Fibroblast of mammary gland (primary cell): Measurements from ENCODE around the gene ITK.

Experiments used
- DNase-seq: peaks from one replicate; pipeline ENCODE4 v3.0.0-alpha.2; 2010; ENCODE audit warnings: low read depth
- H3K4me3 ChIP-seq: 2 replicates; pipeline ENCODE4 v1.5.1; 2011; ENCODE audit warnings: low read depth, mild to moderate bottlenecking, low read length, moderate library complexity; ENCODE audit not compliant: control insufficient read depth
- CTCF ChIP-seq: conservative IDR thresholded peaks from 2 replicates; pipeline ENCODE4 v1.5.1; 2011; ENCODE audit warnings: low read depth, low read length, inconsistent platforms; ENCODE audit not compliant: control insufficient read depth, insufficient read depth

ITK gene

GRCh38 chr5:157267761-157268480 lies 87.3 kb downstream of the ITK start:
- no peak for TF ChIP-seq CTCF
- H3K4me3 ChIP-seq: no peak overlapping the region
- DNase-seq: no peak

- DNase-seq: no peak
- no peak overlapping the region for H3K4me3 ChIP-seq
- TF ChIP-seq CTCF: no peak
Observed at GRCh38 chr5:157269165-157269671, 88.6 kb downstream of the ITK start.

- no peak for DNase-seq
- H3K4me3 ChIP-seq: no peak overlapping the region
- TF ChIP-seq CTCF: no peak
Observed at GRCh38 chr5:157269761-157270272, 89.2 kb downstream of the ITK start.

GRCh38 chr5:157270771-157271170 lies 90.1 kb downstream of the ITK start:
- TF ChIP-seq CTCF: no peak
- no peak overlapping the region for H3K4me3 ChIP-seq
- DNase-seq: no peak

- no peak for DNase-seq
- no peak for TF ChIP-seq CTCF
- H3K4me3 ChIP-seq: no peak overlapping the region
Observed at GRCh38 chr5:157271740-157272271, 91.2 kb downstream of the ITK start.

GRCh38 chr5:157273131-157273556 lies 92.5 kb downstream of the ITK start:
- H3K4me3 ChIP-seq: no peak overlapping the region
- DNase-seq: no peak
- TF ChIP-seq CTCF: no peak

- no peak overlapping the region for H3K4me3 ChIP-seq
- DNase-seq: no peak
- TF ChIP-seq CTCF: no peak
Observed at GRCh38 chr5:157275403-157275802, 94.8 kb downstream of the ITK start.
